Lower leg skin (tissue), 4 donors: ENCODE measurements around the gene NOL4L. TPM values are rescaled to one million over a fixed set of nuclear protein-coding genes. Genes with fewer than 3 reads are reported as not detected.

Experiments
- DNase-seq, 2 donors: peaks; one replicate each; pipeline ENCODE4 v3.0.0-alpha.2; 2019; ENCODE audit warnings: low spot score in 2 of 2
- H3K4me3 ChIP-seq: fragments of 200-600 bp; sonication (generic); 2 replicates; pipeline ENCODE4 v1.5.1; 2017; ENCODE audit warnings: mild to moderate bottlenecking, low read depth; ENCODE audit not compliant: poor library complexity, severe bottlenecking
- CTCF ChIP-seq, 3 donors: fragments of 450-650 bp; IDR thresholded peaks; one replicate each; pipeline ENCODE4 v1.5.1; 2016; ENCODE audit warnings: antibody characterized with exemption in 3 of 3, mild to moderate bottlenecking in 3 of 3, moderate library complexity in 2 of 3
- POLR2A ChIP-seq, 2 donors: fragments of 450-650 bp; IDR thresholded peaks; one replicate each; pipeline ENCODE4 v1.6.1; 2016 to 2017; ENCODE audit warnings: antibody characterized with exemption in 2 of 2, mild to moderate bottlenecking in 1 of 2, moderate library complexity in 1 of 2
- WGBS, 2 donors: methylation state at CpG; one replicate each; pipeline ENCODE4 v1.1.5; 2018; 5-methylcytosine and 5-hydroxymethylcytosine counted together
- intact Hi-C: fragments of 100-400 bp; cut with DNase I; formaldehyde crosslinking; loops from one replicate; pipeline ENCODE4 v1.15.0; 2023; ENCODE audit warnings: low total_unique reads
- total RNA-seq, 4 donors: library from RNA; depleted of rRNA; stranded (reverse); fragments of >200 nt; gene quantifications; one replicate each; pipeline ENCODE4 v1.1.0, GENCODE V29; 2016

The NOL4L gene
- total RNA-seq, 4 donors from 2014 or later: 4.6 to 10.4 (median 7.0) TPM

DNA sequence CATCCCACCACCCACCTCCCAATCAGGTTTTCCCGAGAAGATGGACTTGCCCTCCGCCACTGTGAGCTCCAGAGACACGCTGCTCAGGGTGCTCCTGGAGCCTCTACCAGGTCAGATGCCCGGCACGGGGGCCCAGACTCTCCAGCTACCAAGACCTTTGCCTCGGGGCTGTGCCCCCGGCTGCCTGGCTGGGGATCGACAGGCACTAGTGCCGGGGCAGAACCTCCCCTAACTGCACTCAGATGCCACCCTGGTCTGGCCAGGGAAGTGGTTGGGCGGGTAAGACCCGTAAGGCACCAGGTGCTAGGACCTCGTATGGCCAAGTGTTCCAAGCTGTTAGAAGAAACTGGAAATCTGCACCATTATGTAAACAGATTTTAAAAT is 126.3 kb downstream of the NOL4L start:
- WGBS, 2 donors: 72 to 81% methylated on average over 10 to 12 of the region's 12 CpGs
- intact Hi-C loops: no loop called here
- no peak for DNase-seq
- TF ChIP-seq POLR2A (IDR thresholded peaks at IDR 0.05): no peak
- no peak overlapping the region for H3K4me3 ChIP-seq

DNA sequence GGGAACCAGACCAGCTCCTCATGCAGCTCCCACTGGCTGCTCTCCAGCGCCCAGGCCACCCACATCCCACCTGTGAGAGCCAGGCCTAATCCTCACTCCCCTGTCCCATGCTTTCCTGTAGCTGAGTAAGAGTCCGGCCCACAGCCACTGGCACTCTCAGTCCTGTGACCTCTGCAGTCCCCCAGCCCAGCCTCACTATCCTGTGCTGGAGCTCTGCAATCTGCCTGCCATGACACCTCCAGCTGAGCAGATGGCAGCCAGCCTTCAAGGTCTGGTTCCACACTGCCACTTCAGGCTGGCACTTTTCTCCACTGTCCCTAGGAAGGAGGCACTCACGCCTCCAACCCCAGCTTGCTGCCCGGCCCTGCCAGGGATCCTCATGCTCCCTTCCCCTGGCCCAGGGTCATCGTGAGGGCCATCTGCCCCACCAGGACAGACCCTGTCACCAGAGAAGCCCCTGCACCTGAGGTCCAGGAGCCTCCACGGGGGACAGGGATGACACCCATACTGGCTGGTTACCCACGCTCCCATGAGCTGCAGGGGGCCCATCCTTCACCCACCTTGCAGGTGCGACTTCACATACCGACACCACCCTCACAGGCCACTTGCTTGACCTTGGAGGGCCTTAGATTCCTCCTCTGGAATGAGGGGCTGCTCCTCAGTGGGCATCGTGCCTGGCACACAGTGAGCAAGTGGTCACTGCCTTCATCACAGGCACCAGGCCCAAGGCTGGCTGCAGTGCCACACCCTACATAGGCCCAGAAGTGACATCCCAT is 126.9 kb downstream of the NOL4L start:
- no peak for DNase-seq
- intact Hi-C loops: no loop called here
- WGBS, 2 donors: 79 to 87% methylated on average over 9 to 10 of the region's 10 CpGs
- no peak overlapping the region for H3K4me3 ChIP-seq
- no peak for TF ChIP-seq POLR2A (IDR thresholded peaks at IDR 0.05)

DNA sequence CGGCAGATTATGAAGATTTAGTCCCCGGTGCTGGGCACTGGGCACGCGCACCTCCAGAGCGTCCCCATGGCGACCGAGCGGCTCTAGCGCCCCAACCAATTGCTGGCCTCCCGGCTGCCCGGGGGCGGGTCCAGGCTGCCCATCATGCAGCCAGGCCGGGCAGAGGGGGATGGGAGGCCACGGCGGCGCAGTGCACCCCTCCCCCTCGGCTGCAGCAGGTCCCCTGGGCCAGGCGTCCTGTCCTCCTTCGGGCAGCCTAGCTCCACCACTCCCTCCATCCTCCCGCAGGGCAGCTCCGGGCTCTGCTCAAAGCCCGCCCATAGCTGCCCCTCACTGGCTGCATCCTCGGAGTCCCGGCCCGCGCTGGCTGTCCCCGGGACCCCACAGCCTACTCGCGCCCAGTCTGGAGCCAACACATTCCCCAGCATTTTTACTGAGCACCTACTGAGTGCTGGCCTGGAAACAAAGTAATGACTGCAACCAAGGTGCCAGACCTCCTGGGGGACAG is 127.6 kb downstream of the NOL4L start:
- intact Hi-C loops: no loop called here
- TF ChIP-seq POLR2A (IDR thresholded peaks at IDR 0.05): no peak
- no peak for TF ChIP-seq CTCF (IDR thresholded peaks at IDR 0.05)
- no peak for DNase-seq
- no peak overlapping the region for H3K4me3 ChIP-seq
- WGBS, 2 donors: 15 to 16% methylated on average over 11 to 28 of the region's 29 CpGs

DNA sequence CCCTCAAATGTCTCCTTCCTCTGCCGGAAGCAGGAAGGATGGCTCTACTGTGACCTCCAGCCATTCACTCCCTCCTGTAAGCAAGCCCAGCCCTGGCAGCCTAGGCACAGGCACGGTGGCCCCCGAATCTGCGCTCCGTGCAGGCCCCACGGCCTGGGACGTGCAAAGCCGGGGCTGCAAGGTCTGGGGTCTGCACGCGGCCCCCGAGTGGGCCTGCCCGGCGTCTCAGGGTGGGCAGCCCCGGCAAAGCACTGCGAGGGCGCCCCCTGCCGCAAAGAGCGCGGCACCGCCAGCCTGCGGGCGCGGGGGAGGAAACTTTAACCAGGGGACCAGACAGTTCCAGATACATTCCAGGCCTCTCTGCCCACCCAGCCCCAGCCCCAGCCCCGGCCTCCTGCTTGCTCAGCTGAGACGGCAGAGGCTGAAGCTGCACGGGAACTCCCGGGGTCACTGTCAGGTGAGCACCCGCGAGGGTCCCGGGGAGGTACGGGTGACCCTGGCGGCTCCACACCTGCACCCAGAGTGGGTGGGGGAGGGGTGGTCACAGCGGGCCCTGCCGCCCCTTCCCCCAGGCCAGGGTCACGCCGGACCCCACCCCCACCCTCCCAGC is 128.2 kb downstream of the NOL4L start:
- TF ChIP-seq CTCF (IDR thresholded peaks at IDR 0.05): peak in 1 of 3 donors; percentile 20
- no peak for TF ChIP-seq POLR2A (IDR thresholded peaks at IDR 0.05)
- intact Hi-C loops: no loop called here
- no peak for DNase-seq
- 15 to 36% methylated on average over 8 to 9 of the region's 36 CpGs for WGBS, 2 donors
- no peak overlapping the region for H3K4me3 ChIP-seq

GRCh38 chr20:32455901-32456701 is 129.0 kb downstream of the NOL4L start:
- DNase-seq: no peak
- TF ChIP-seq CTCF (IDR thresholded peaks at IDR 0.05) (no peak), POLR2A (IDR thresholded peaks at IDR 0.05) (no peak)
- no peak overlapping the region for H3K4me3 ChIP-seq
- 91 to 95% methylated on average over 22 to 32 of the region's 35 CpGs for WGBS, 2 donors
- intact Hi-C loops: no loop called here

GRCh38 chr20:32455171-32455900 is 129.8 kb downstream of the NOL4L start:
- intact Hi-C loops: no loop called here
- 85 to 94% methylated on average over 11 to 12 of the region's 12 CpGs for WGBS, 2 donors
- DNase-seq: no peak

More at GRCh38 chr20:32455171-32455900, 129.8 kb downstream of the NOL4L start:
- TF ChIP-seq CTCF (IDR thresholded peaks at IDR 0.05) (no peak), POLR2A (IDR thresholded peaks at IDR 0.05) (no peak)
- no peak overlapping the region for H3K4me3 ChIP-seq
